Neural cell (in vitro differentiated cells): Measurements from ENCODE around the gene KLC1. TPM values are rescaled to one million over a fixed set of nuclear protein-coding genes. Genes with fewer than 3 reads are reported as not detected.

Experiments
- H2AFZ ChIP-seq: fragments of 200-600, 300-800 bp; sonication (generic), shearing (Covaris generic); 2 replicates; pipeline ENCODE4 v1.6.0; 2014; ENCODE audit warnings: low read depth, mild to moderate bottlenecking, antibody characterized with exemption, low read length, moderate library complexity
- H3F3A ChIP-seq: fragments of 200-600 bp; shearing (Covaris generic); 2 replicates; pipeline ENCODE4 v1.6.1; 2016; ENCODE audit warnings: mild to moderate bottlenecking, moderate library complexity, mixed read lengths, antibody characterized with exemption, low read length; ENCODE audit not compliant: insufficient read depth, poor library complexity, severe bottlenecking
- H3K27ac ChIP-seq: fragments of 200-600, 300-800 bp; sonication (generic), shearing (Covaris generic); 2 replicates; pipeline ENCODE4 v1.5.1; 2014; ENCODE audit warnings: mild to moderate bottlenecking, low read length, moderate library complexity
- H3K27me3 ChIP-seq: fragments of 300-800, 200-600 bp; sonication (generic), shearing (Covaris generic); 2 replicates; pipeline ENCODE4 v1.6.0; 2014; ENCODE audit warnings: mild to moderate bottlenecking, low read depth, low read length, moderate library complexity; ENCODE audit not compliant: insufficient read depth
- H3K36me3 ChIP-seq: fragments of 300-800, 200-600 bp; sonication (generic), shearing (Covaris generic); 2 replicates; pipeline ENCODE4 v1.5.1; 2014; ENCODE audit warnings: mild to moderate bottlenecking, antibody characterized with exemption, low read length, moderate library complexity; ENCODE audit not compliant: insufficient read depth
- H3K4me2 ChIP-seq: fragments of 300-800, 200-600 bp; sonication (generic), shearing (Covaris generic); 2 replicates; pipeline ENCODE4 v1.6.0; 2014; ENCODE audit warnings: mild to moderate bottlenecking, low read length
- H3K4me3 ChIP-seq: fragments of 300-800, 200-600 bp; sonication (generic), shearing (Covaris generic); 2 replicates; pipeline ENCODE4 v1.5.1; 2014; ENCODE audit warnings: mild to moderate bottlenecking, low read length, moderate library complexity
- H3K79me2 ChIP-seq: fragments of 200-600 bp; shearing (Covaris generic); replicated peaks from 2 replicates; pipeline ENCODE4 v1.6.0; 2014; ENCODE audit warnings: mild to moderate bottlenecking, low read length, moderate library complexity; ENCODE audit not compliant: insufficient read depth
- H3K9ac ChIP-seq: fragments of 300-800, 200-600 bp; sonication (generic), shearing (Covaris generic); 2 replicates; pipeline ENCODE4 v1.6.1; 2016; ENCODE audit warnings: mild to moderate bottlenecking, low read length, mixed read lengths
- H3K9me2 ChIP-seq: fragments of 200-600 bp; shearing (Covaris generic); 2 replicates; pipeline ENCODE4 v1.6.1; 2016; ENCODE audit warnings: mild to moderate bottlenecking, low read length, mixed read lengths; ENCODE audit not compliant: insufficient read depth
- H3K9me3 ChIP-seq: fragments of 200-600, 300-800 bp; sonication (generic), shearing (Covaris generic); 2 replicates; pipeline ENCODE4 v1.6.1; 2016; ENCODE audit warnings: mild to moderate bottlenecking, mixed run types, low read length, moderate library complexity, mixed read lengths
- H4K20me1 ChIP-seq: fragments of 200-600 bp; shearing (Covaris generic); 2 replicates; pipeline ENCODE4 v1.6.1; 2016; ENCODE audit warnings: mild to moderate bottlenecking, mixed run types; ENCODE audit not compliant: insufficient read depth
- CTCF ChIP-seq: fragments of 450-650 bp; IDR thresholded peaks from 2 replicates; pipeline ENCODE4 v1.5.1; 2014; ENCODE audit warnings: antibody characterized with exemption, mild to moderate bottlenecking, moderate library complexity; ENCODE audit not compliant: poor library complexity, severe bottlenecking
- EP300 ChIP-seq: fragments of 450-650 bp; conservative IDR thresholded peaks from 2 replicates; pipeline ENCODE4 v1.6.1; 2014; ENCODE audit warnings: antibody characterized with exemption, mild to moderate bottlenecking, moderate library complexity; ENCODE audit not compliant: poor library complexity, severe bottlenecking
- EZH2 ChIP-seq: fragments of 200-600, 300-800 bp; shearing (Covaris generic), sonication (generic); IDR thresholded peaks from 2 replicates; pipeline ENCODE4 v1.6.1; 2014; ENCODE audit warnings: antibody characterized with exemption, low read length, borderline replicate concordance, mild to moderate bottlenecking; ENCODE audit not compliant: insufficient read depth, poor library complexity, severe bottlenecking
- MXI1 ChIP-seq: fragments of 450-650 bp; conservative IDR thresholded peaks from 2 replicates; pipeline ENCODE4 v1.6.1; 2014; ENCODE audit warnings: antibody characterized with exemption, mild to moderate bottlenecking; ENCODE audit not compliant: poor library complexity, severe bottlenecking
- POLR2AphosphoS5 ChIP-seq: IDR thresholded peaks from 2 replicates; pipeline ENCODE4 v1.6.1; 2012
- RAD21 ChIP-seq: fragments of 450-650 bp; conservative IDR thresholded peaks from 2 replicates; pipeline ENCODE4 v1.6.1; 2014; ENCODE audit warnings: antibody characterized with exemption, mild to moderate bottlenecking, moderate library complexity
- SMC3 ChIP-seq: fragments of 450-650 bp; conservative IDR thresholded peaks from 2 replicates; pipeline ENCODE4 v1.6.1; 2014; ENCODE audit warnings: antibody characterized with exemption, mild to moderate bottlenecking, moderate library complexity; ENCODE audit not compliant: poor library complexity
- TAF1 ChIP-seq: IDR thresholded peaks from 2 replicates; pipeline ENCODE4 v1.6.1; 2012; ENCODE audit warnings: low read depth
- polyA plus RNA-seq: library from polyadenylated mRNA; depleted of rRNA; stranded (reverse); fragments of >200 nt; gene quantifications from 2 replicates; pipeline ENCODE4 v1.2.3, GENCODE V29; 2014
- TF ChIP-seq, protein P1 (sequence below): IDR thresholded peaks from 2 replicates; pipeline ENCODE4 v1.6.1; 2012; ENCODE audit warnings: borderline replicate concordance

The KLC1 gene
- polyA plus RNA-seq, 1 donor from 2014 or later, result 1,272 TPM

DNA sequence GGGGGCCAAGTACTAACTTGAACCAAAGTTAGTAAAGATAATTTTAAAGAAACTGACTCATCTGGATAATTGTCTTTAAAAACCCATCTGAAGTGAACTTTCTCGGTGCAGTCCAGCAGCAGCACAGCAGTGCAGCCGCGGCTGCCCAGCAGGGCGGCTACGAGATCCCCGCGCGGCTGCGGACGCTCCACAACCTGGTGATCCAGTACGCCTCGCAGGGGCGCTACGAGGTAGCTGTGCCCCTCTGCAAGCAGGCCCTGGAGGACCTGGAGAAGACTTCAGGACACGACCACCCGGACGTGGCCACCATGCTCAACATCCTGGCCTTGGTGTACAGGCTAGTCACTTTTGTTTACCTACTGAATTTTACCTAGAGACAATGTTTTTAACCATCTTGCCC is 33.6 kb downstream of the KLC1 start:
- Histone ChIP-seq H3K27me3 (no peaks in the 10 kb centered on the region), H3K9ac (no peak overlapping the region), H4K20me1 (no peaks in the 10 kb centered on the region), H3K36me3 (no peaks in the 10 kb centered on the region), H3K9me3 (no peaks in the 10 kb centered on the region), H3K4me2 (no peak overlapping the region), H2AFZ (no peak overlapping the region), H3F3A (no peaks in the 10 kb centered on the region), H3K79me2 (peaks cover 5% of the 10 kb centered on the region), H3K27ac (no peak overlapping the region), H3K4me3 (no peak overlapping the region), H3K9me2 (no peaks in the 10 kb centered on the region)
- TF ChIP-seq RAD21, result no peak
- TF ChIP-seq, protein P1, sequence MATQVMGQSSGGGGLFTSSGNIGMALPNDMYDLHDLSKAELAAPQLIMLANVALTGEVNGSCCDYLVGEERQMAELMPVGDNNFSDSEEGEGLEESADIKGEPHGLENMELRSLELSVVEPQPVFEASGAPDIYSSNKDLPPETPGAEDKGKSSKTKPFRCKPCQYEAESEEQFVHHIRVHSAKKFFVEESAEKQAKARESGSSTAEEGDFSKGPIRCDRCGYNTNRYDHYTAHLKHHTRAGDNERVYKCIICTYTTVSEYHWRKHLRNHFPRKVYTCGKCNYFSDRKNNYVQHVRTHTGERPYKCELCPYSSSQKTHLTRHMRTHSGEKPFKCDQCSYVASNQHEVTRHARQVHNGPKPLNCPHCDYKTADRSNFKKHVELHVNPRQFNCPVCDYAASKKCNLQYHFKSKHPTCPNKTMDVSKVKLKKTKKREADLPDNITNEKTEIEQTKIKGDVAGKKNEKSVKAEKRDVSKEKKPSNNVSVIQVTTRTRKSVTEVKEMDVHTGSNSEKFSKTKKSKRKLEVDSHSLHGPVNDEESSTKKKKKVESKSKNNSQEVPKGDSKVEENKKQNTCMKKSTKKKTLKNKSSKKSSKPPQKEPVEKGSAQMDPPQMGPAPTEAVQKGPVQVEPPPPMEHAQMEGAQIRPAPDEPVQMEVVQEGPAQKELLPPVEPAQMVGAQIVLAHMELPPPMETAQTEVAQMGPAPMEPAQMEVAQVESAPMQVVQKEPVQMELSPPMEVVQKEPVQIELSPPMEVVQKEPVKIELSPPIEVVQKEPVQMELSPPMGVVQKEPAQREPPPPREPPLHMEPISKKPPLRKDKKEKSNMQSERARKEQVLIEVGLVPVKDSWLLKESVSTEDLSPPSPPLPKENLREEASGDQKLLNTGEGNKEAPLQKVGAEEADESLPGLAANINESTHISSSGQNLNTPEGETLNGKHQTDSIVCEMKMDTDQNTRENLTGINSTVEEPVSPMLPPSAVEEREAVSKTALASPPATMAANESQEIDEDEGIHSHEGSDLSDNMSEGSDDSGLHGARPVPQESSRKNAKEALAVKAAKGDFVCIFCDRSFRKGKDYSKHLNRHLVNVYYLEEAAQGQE, result no peak
- no peak for TF ChIP-seq SMC3
- no peak for TF ChIP-seq EZH2
- TF ChIP-seq POLR2AphosphoS5, result no peak
- TF ChIP-seq CTCF, result no peak
- TF ChIP-seq TAF1, result no peak
- no peak for TF ChIP-seq EP300
- TF ChIP-seq MXI1, result no peak

DNA sequence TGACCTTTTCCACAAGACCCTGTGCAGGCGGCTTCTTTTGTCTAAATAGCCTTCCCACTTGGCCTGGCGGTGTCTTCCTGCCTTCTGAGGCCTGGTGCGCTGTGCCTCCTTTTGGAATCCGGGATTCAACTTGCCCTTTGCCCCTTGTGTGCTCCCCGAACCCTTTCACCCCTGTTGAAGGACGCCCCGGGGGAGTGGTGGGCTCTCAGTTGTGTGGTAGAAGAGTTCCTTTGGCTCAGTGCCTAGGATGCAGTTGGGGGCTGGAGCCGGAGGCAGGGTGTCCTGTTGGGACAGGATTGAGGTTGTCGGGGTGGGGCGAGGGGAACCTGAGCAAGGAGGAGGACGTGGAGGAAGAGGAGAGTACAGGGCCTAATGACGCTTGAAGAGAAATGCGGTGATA is 34.5 kb downstream of the KLC1 start:
- H3K27me3 ChIP-seq, result no peaks in the 10 kb centered on the region
- no peak overlapping the region for H3K4me2 ChIP-seq
- TF ChIP-seq SMC3 (no peak), MXI1 (no peak), CTCF (no peak), TAF1 (no peak), RAD21 (no peak)
- TF ChIP-seq, protein P1, result no peak
- no peak overlapping the region for H2AFZ ChIP-seq
- no peaks in the 10 kb centered on the region for H3K9me2 ChIP-seq
- no peaks in the 10 kb centered on the region for H3K9me3 ChIP-seq
- no peak overlapping the region for H3K4me3 ChIP-seq
- no peaks in the 10 kb centered on the region for H4K20me1 ChIP-seq
- no peaks in the 10 kb centered on the region for H3K36me3 ChIP-seq
- peaks cover 13% of the 10 kb centered on the region for H3K79me2 ChIP-seq
- H3K9ac ChIP-seq, result no peak overlapping the region
- H3F3A ChIP-seq, result no peaks in the 10 kb centered on the region
- no peak overlapping the region for H3K27ac ChIP-seq
